CD4-positive, alpha-beta T cell (primary cell): ENCODE measurements around the gene PRSS50. TPM values are rescaled to one million over a fixed set of nuclear protein-coding genes. Genes with fewer than 3 reads are reported as not detected.
"Not testable (repeated sequence)": the region's sequence is repeated elsewhere in the genome, so short reads cannot be mapped to it uniquely, and the experiment has no call there.

Experiments used
- ATAC-seq: fragments of 200-7000 bp; cut with Tn5 transposase; one replicate; pipeline ENCODE4 v1.10.0; 2022; ENCODE audit warnings: mild to moderate bottlenecking; ENCODE audit not compliant: poor library complexity
- CTCF ChIA-PET: fragments of 350-600 bp; sonication (Branson Sonifier 250); formaldehyde crosslinking; loops from one replicate; lab custom pipeline; 2021; ENCODE audit warnings: antibody characterized with exemption, inconsistent platforms; lab: Charles Lee
- POLR2A ChIA-PET: fragments of 350-600 bp; sonication (Branson Sonifier 250); formaldehyde crosslinking; loops from one replicate; lab custom pipeline; 2021; ENCODE audit warnings: antibody characterized with exemption, inconsistent platforms; lab: Charles Lee
- DNase-seq, 14 experiments: peaks; one replicate each; pipeline ENCODE4 v3.0.0-alpha.2; 2013 to 2020; ENCODE audit warnings: mixed read lengths in 2 of 14
- H3K27ac ChIP-seq, 2 donors: one replicate each; pipeline versions ENCODE4 v1.5.1 to v1.7.0; 2013; ENCODE audit warnings: low read length in 2 of 2, low read depth in 1 of 2, mild to moderate bottlenecking in 1 of 2
- H3K27me3 ChIP-seq, 2 experiments: 1 replicate in 1 of 2; 2 replicates in 1 of 2; pipeline versions ENCODE4 v1.6.1 to v1.7.0; 2013; ENCODE audit warnings: low read length in 2 of 2, control low read depth in 1 of 2, mild to moderate bottlenecking in 1 of 2, moderate library complexity in 1 of 2; ENCODE audit not compliant: insufficient read depth in 2 of 2, control insufficient read depth in 1 of 2
- H3K36me3 ChIP-seq: one replicate; pipeline ENCODE4 v1.6.1; 2013; ENCODE audit warnings: low read length, control low read depth; ENCODE audit not compliant: insufficient read depth
- H3K4me1 ChIP-seq: one replicate; pipeline ENCODE4 v1.6.1; 2013; ENCODE audit warnings: low read length, control low read depth; ENCODE audit not compliant: insufficient read depth
- H3K4me3 ChIP-seq: one replicate; pipeline ENCODE4 v1.5.1; 2013; ENCODE audit warnings: mild to moderate bottlenecking, low read length, moderate library complexity
- H3K9me3 ChIP-seq, 2 experiments: 1 replicate in 1 of 2; 2 replicates in 1 of 2; pipeline versions ENCODE4 v1.6.1 to v1.7.0; 2013; ENCODE audit warnings: low read length in 2 of 2, mild to moderate bottlenecking in 2 of 2, control low read depth in 1 of 2, moderate library complexity in 1 of 2; ENCODE audit not compliant: control insufficient read depth in 1 of 2, insufficient read depth in 1 of 2
- H3K27ac Mint-ChIP-seq: one replicate; pipeline ENCODE4 v1.8.0; 2020; ENCODE audit warnings: mixed read lengths
- H3K27me3 Mint-ChIP-seq: one replicate; pipeline ENCODE4 v1.8.0; 2021; ENCODE audit warnings: mixed read lengths
- H3K36me3 Mint-ChIP-seq: one replicate; pipeline ENCODE4 v1.8.0; 2021; ENCODE audit warnings: low read depth, mixed read lengths
- H3K4me1 Mint-ChIP-seq: one replicate; pipeline ENCODE4 v1.8.0; 2021; ENCODE audit warnings: low read depth, mixed read lengths
- H3K4me3 Mint-ChIP-seq: one replicate; pipeline ENCODE4 v1.8.0; 2020; ENCODE audit warnings: mild to moderate bottlenecking, mixed read lengths
- H3K9me3 Mint-ChIP-seq: one replicate; pipeline ENCODE4 v1.8.0; 2020; ENCODE audit warnings: mixed read lengths
- intact Hi-C, 2 experiments: fragments of 100-400 bp; cut with DNase I in 1 of 2; cut with micrococcal nuclease in 1 of 2; formaldehyde crosslinking; loops; one replicate each; pipeline versions ENCODE4 v1.15.1 to v1.9.0; 2023 to 2025; cut with DNase I, micrococcal nuclease
- total RNA-seq, 174 experiments: library from RNA in 2 of 174; stranded (reverse) in 2 of 174; gene quantifications; one replicate each; pipeline ENCODE4 v1.2.3 and lab custom pipeline; 2021 to 2026
- TF ChIP-seq, protein P1 (sequence below): fragments of 200-600 bp; IDR thresholded peaks from one replicate; pipeline ENCODE4 v1.8.0; 2022; ENCODE audit warnings: antibody characterized with exemption, mild to moderate bottlenecking

Gene PRSS50
- total RNA-seq, 2 experiments from 2014 or later, result not detected

- H3K9me3 Mint-ChIP-seq, result no peaks in the 10 kb centered on the region
- DNase-seq (no peak), ATAC-seq (no peak)
- TF ChIP-seq, protein P1, sequence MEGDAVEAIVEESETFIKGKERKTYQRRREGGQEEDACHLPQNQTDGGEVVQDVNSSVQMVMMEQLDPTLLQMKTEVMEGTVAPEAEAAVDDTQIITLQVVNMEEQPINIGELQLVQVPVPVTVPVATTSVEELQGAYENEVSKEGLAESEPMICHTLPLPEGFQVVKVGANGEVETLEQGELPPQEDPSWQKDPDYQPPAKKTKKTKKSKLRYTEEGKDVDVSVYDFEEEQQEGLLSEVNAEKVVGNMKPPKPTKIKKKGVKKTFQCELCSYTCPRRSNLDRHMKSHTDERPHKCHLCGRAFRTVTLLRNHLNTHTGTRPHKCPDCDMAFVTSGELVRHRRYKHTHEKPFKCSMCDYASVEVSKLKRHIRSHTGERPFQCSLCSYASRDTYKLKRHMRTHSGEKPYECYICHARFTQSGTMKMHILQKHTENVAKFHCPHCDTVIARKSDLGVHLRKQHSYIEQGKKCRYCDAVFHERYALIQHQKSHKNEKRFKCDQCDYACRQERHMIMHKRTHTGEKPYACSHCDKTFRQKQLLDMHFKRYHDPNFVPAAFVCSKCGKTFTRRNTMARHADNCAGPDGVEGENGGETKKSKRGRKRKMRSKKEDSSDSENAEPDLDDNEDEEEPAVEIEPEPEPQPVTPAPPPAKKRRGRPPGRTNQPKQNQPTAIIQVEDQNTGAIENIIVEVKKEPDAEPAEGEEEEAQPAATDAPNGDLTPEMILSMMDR, result no peak
- Histone ChIP-seq H3K27me3 (no peaks in the 10 kb centered on the region), H3K9me3 (no peaks in the 10 kb centered on the region), H3K4me3 (no peak overlapping the region), H3K36me3 (no peaks in the 10 kb centered on the region), H3K27ac (no peak overlapping the region), H3K4me1 (no peaks in the 10 kb centered on the region)
- intact Hi-C loops, result no loop called here
- no peaks in the 10 kb centered on the region for H3K4me1 Mint-ChIP-seq
- no peaks in the 10 kb centered on the region for H3K36me3 Mint-ChIP-seq
- H3K4me3 Mint-ChIP-seq, result no peak overlapping the region
- no peak overlapping the region for H3K27ac Mint-ChIP-seq
- POLR2A ChIA-PET, result no interaction called here
- CTCF ChIA-PET, result no interaction called here
- H3K27me3 Mint-ChIP-seq, result no peaks in the 10 kb centered on the region
Observed at GRCh38 chr3:46746711-46747110, 29.0 kb upstream of the PRSS50 start.

- Histone ChIP-seq H3K27ac (no peak overlapping the region), H3K4me1 (no peaks in the 10 kb centered on the region), H3K27me3 (no peaks in the 10 kb centered on the region), H3K9me3 (no peaks in the 10 kb centered on the region), H3K4me3 (no peak overlapping the region), H3K36me3 (no peaks in the 10 kb centered on the region)
- intact Hi-C loops, result no loop called here
- Mint-ChIP-seq H3K27me3 (no peaks in the 10 kb centered on the region), H3K9me3 (no peaks in the 10 kb centered on the region), H3K36me3 (no peaks in the 10 kb centered on the region), H3K4me1 (no peaks in the 10 kb centered on the region), H3K4me3 (no peak overlapping the region), H3K27ac (no peak overlapping the region)
- CTCF ChIA-PET, result no interaction called here
- TF ChIP-seq, protein P1, result no peak
- ATAC-seq (no peak), DNase-seq (no peak)
- POLR2A ChIA-PET, result interaction anchor here (0.6 kb wide), 1 partner anchor 1624 kb away, joined by 3 read pairs; no protein-coding TSS in a partner anchor
Observed at GRCh38 chr3:46742992-46743585, 25.4 kb upstream of the PRSS50 start.

DNA sequence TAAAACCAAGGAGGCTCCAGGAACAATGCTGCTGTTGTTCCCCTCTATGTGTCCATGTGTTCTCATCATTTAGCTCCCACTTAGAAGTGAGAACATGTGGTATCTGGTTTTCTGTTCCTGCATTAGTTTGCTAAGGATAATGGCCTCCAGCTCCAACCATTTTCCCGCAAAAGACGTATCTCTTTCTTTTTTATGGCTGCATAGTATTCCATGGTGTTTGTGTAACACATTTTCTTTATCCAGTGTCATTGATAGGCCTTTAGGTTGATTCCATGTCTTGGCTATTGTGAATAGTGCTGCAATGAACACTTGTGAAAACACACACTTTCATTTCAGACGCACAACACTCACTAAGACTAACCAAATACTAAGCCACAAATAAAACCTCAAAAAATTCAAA is 21.9 kb upstream of the PRSS50 start:
- DNase-seq, intact Hi-C loops, POLR2A ChIA-PET, CTCF ChIA-PET, H3K9me3 ChIP-seq, H3K4me1 Mint-ChIP-seq, H3K4me3 Mint-ChIP-seq, H3K36me3 ChIP-seq, ATAC-seq, H3K4me1 ChIP-seq, H3K36me3 Mint-ChIP-seq, H3K27ac ChIP-seq, H3K4me3 ChIP-seq, H3K27me3 Mint-ChIP-seq, H3K27ac Mint-ChIP-seq, H3K9me3 Mint-ChIP-seq, H3K27me3 ChIP-seq: not testable (repeated sequence)

- Mint-ChIP-seq H3K27ac (no peak overlapping the region), H3K4me1 (no peaks in the 10 kb centered on the region), H3K36me3 (no peaks in the 10 kb centered on the region), H3K27me3 (peaks cover 5% of the 10 kb centered on the region), H3K4me3 (no peak overlapping the region), H3K9me3 (no peaks in the 10 kb centered on the region)
- no peak for ATAC-seq
- POLR2A ChIA-PET, result no interaction called here
- Histone ChIP-seq H3K36me3 (no peaks in the 10 kb centered on the region), H3K27ac (no peak overlapping the region), H3K27me3 (peaks cover 0 to 4% of the 10 kb centered on the region in 2 experiments), H3K9me3 (no peaks in the 10 kb centered on the region), H3K4me1 (no peaks in the 10 kb centered on the region), H3K4me3 (no peak overlapping the region)
- intact Hi-C loops, result no loop called here
- TF ChIP-seq, protein P1, result no peak
- no peak for DNase-seq
- CTCF ChIA-PET, result no interaction called here
Observed at GRCh38 chr3:46737329-46737731, 19.7 kb upstream of the PRSS50 start.
